Measurements from ENCODE around the gene HSDL2. TPM values are rescaled to one million over a fixed set of nuclear protein-coding genes. Genes with fewer than 3 reads are reported as not detected.
A peak's percentile ranks its signal among the peaks of the same experiment; 100 is the strongest.

HSDL2 gene
- total RNA-seq, 2 experiments from 2014 or later = 24.7 to 30.9 TPM

DNA sequence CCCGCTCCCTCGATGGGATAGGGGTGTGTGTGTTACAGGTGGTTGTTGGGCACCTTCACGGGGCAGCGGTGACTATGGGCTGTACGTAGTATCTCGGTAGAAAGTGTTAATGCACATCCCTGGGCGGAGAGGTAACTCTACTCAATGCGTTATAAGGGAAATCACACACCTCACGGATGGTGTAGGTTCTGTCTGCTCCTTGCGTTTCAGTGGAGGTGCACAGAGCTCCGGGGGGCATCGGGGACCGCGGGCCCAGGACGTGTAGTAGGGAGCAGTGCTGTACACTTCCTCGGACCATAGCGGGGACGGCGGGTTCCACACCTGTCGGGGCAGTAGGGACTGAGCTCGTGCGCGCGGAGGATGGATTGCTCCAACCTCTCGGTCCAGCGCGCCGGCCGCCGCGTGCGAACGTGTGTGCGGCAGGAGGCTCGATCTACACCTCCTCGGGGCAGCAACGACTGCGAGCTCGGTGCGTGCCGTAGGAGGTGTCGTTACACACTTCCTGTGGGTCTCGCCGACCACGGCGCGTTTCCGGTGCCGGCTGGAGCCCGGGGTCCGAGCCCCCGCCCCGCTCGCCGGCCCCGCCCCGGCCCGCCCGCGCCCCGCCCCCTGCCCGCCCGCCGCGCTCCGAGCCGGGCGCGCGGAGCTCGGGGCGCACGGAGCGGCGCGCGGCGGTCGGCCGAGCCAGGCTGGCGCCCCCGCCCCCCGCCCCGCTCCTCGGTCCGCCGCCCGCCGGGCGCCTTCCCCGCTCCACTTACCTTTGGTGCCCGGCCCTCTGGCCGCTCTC lies 106.5 kb downstream of the HSDL2 start, which contains the start of gene KIAA1958:
TSS of gene KIAA1958 (plus strand) at position 607 of the 787 bp plus-strand sequence. CDS start 87,254 bp downstream, outside the sequence.
- peak within 1 kb of the TSS; percentile 95 for H3K27ac Mint-ChIP-seq
- H3K27me3 Mint-ChIP-seq = no peaks in the 10 kb centered on the region
- ATAC-seq (peak; percentile 96), DNase-seq (peak; percentile 94)
- peaks cover 7% of the 10 kb centered on the region for H3K36me3 Mint-ChIP-seq (ENCODE audit: low read depth)
- ChIA-PET CTCF (interaction anchor here (1.0 to 1.8 kb wide), 4 partner anchors 10 to 306 kb away, joined by 3 to 6 read pairs (median 4); partner anchors contain the start of gene HSDL2), POLR2A (interaction anchor here (0.6 to 1.2 kb wide), 4 partner anchors 107 to 309 kb away, joined by 3 to 5 read pairs (median 4); partner anchors contain the start of gene INIP)
- intact Hi-C loops (cut with DNase I, micrococcal nuclease) = loop anchor here (1.0 to 5.0 kb wide), 13 partner anchors 107 to 1004 kb away; partner anchors contain the start of genes INIP (in 2 of the 2), DNAJC25 (in 1 of the 2), ECPAS (in 1 of the 2) and FKBP15 (in 1 of the 2)
- peaks cover 37% of the 10 kb centered on the region for H3K4me1 Mint-ChIP-seq
- peak within 1 kb of the TSS; percentile 95 for H3K4me3 Mint-ChIP-seq
- H3K9me3 Mint-ChIP-seq (ENCODE audit: low read depth) = no peaks in the 10 kb centered on the region

DNA sequence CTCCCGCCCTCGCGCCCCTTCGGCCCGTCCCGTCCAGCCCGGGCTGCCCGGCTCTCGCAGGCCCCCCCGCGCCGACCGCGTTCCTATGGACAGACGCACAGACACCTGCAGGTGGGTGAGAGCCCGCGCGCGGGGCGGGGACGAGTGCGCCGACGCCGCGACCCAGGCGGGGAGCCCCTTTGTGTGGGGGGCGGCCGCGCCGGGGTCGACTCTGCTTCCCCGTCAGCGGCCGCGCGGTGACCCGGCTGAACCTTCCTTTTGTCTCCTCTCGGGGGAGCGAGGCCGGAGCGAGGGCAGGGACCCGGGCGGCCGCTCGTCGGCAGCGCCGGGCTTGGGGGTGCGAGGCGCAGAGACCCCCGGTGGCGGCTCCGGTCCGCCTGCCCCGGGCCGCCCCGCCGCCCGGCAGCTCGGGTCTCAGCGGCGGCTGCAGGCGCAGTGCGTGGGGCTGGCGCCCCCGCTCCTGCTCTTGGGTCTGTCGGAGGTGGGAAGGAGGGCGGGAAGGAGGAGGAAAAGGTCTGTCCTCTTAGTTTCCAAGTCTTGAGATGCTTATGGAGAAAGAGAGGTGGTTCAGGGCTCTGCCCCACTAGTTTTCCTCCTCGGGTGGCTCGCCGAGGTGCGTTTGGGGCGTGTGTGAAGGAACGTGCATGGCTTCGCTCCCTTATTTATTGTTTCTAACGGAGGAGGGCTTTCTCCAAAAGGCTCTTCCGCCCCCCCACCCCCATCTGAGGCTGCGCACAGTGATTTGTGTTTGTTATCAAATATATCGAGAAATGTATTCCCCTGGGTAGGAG lies 107.3 kb downstream of the HSDL2 start:
- DNase-seq = peak; percentile 74
- H3K4me3 Mint-ChIP-seq = peak overlapping the region; percentile 95
- peaks cover 37% of the 10 kb centered on the region for H3K4me1 Mint-ChIP-seq
- H3K27me3 Mint-ChIP-seq = no peaks in the 10 kb centered on the region
- CTCF ChIA-PET = interaction anchor here (1.0 to 1.2 kb wide), 2 partner anchors 210 to 305 kb away, joined by 3 read pairs; no protein-coding TSS in a partner anchor
- peak overlapping the region; percentile 85 for H3K27ac Mint-ChIP-seq
- intact Hi-C loops (cut with DNase I, micrococcal nuclease) = loop anchor here in 1 of 2 experiments (1.0 to 5.0 kb wide), 8 partner anchors 108 to 1005 kb away; partner anchors contain the start of genes DNAJC25, ECPAS, FKBP15 and SLC31A1
- H3K9me3 Mint-ChIP-seq (ENCODE audit: low read depth) = no peaks in the 10 kb centered on the region
- ATAC-seq = peak; percentile 23
- peaks cover 6% of the 10 kb centered on the region for H3K36me3 Mint-ChIP-seq (ENCODE audit: low read depth)
- POLR2A ChIA-PET = interaction anchor here (0.6 to 1.2 kb wide), 4 partner anchors 108 to 310 kb away, joined by 3 to 5 read pairs (median 4); partner anchors contain the start of gene INIP

DNA sequence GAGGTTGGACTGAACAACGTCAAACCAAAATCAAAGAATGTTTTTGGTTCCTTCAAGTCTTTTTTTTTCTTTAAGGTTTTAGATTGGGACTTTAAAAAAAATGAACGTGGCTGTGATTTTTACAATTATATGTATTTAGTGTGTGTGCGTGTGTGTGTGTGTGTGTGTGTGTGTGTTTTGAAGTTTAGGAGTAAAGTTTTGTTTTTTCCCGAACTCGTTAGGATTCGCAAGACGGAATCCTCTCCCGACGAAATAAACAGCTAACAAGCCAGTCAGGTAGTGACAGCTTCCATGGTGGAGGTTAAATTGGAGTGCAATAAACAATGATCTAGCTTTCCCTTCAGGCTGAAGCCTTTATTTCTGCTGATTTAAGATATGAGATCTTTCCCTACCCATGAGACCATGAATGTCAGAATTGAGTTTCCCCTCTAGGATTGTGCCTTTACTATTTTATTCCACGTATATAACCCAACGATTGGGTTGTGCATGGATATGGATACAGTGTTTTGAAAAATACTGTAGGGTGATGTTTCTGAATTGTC lies 108.0 kb downstream of the HSDL2 start:
- H3K36me3 Mint-ChIP-seq (ENCODE audit: low read depth) = peaks cover 9% of the 10 kb centered on the region
- POLR2A ChIA-PET = no interaction called here
- ATAC-seq (no peak), DNase-seq (no peak)
- intact Hi-C loops (cut with DNase I, micrococcal nuclease) = loop anchor here in 1 of 2 experiments (1.0 to 5.0 kb wide), 8 partner anchors 109 to 1006 kb away; partner anchors contain the start of genes DNAJC25, ECPAS, FKBP15 and SLC31A1
- H3K27ac Mint-ChIP-seq = peak overlapping the region; percentile 85
- H3K9me3 Mint-ChIP-seq (ENCODE audit: low read depth) = no peaks in the 10 kb centered on the region
- peaks cover 37% of the 10 kb centered on the region for H3K4me1 Mint-ChIP-seq
- H3K27me3 Mint-ChIP-seq = no peaks in the 10 kb centered on the region
- H3K4me3 Mint-ChIP-seq = peak overlapping the region; percentile 95
- CTCF ChIA-PET = no interaction called here

DNA sequence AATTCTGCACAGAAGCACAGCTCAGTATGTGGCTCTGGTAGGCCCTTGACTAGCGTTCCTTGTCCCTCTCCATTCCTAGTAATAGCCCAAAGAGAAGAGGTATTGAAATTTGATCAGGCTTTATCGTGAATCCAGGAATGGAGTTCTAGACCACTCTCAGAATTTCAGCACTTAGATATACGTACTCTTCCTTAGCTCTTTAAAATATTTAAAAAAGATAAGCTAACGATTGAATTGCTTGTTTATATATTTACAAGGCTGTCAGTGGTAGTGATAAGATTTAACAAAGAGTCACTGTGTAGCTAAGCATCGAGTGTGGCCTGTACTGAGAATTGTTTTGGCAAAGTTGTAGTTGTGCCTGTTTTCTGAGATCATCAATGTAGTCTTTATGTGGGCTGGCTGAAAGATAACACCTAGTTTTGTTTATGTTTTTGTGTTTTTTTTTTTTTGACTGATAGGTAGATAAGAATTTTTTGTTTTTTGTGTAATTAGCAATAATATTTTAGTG lies 109.2 kb downstream of the HSDL2 start:
- Mint-ChIP-seq H3K27me3 (no peaks in the 10 kb centered on the region), H3K27ac (no peak overlapping the region), H3K9me3 (ENCODE audit: low read depth) (peaks cover 9% of the 10 kb centered on the region), H3K4me3 (no peak overlapping the region), H3K36me3 (ENCODE audit: low read depth) (peaks cover 21% of the 10 kb centered on the region), H3K4me1 (peaks cover 37% of the 10 kb centered on the region)
- ChIA-PET CTCF (interaction anchor here (2.0 kb wide), 1 partner anchor 19 kb away, joined by 6 read pairs; no protein-coding TSS in a partner anchor), POLR2A (no interaction called here)
- DNase-seq (no peak), ATAC-seq (no peak)
- intact Hi-C loops (cut with DNase I, micrococcal nuclease) = loop anchor here in 1 of 2 experiments (5.0 kb wide), 3 partner anchors 317 to 1007 kb away; partner anchors contain the start of genes DNAJC25 and ECPAS

DNA sequence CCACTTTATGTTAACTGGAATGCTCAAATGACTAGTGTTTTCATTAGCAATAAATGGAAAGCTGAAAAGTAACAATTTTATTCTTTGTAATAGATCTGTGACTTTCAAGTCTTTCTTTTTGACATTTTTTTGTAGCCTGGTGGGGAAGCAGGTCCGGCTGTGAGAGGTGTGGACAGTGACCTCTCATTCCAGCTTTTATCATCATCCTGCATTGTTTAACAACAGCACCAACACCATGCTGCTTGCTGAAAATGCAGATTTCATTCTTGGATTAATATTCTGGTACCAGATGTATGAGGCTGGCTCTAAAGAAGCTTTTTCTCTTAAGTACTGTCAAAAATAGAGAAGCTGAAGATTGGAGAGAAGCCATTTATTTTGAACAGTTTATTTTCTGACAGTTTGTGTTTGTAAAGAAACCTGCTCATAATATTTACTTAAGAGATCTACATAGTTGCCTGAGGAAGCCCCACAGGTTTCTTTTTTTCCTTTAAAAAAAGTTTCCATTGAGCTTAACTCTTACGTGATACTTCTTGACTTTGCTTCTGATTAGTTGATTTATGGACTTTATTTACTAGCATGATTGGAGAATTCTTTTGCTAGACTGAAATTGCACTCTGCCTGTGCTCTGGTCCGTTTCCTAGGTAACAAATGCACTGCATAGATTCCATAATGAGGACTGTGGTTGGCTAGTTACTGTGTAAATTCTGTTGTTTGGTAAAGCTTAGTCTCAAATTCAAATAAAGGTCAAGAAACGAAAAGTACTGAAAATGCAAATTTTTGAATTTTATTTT lies 110.2 kb downstream of the HSDL2 start:
- CTCF ChIA-PET = interaction anchor here (1.1 to 2.0 kb wide), 3 partner anchors 10 to 47 kb away, joined by 3 to 6 read pairs (median 3); no protein-coding TSS in a partner anchor
- intact Hi-C loops (cut with DNase I, micrococcal nuclease) = loop anchor here in 1 of 2 experiments (5.0 kb wide), 3 partner anchors 318 to 1008 kb away; partner anchors contain the start of genes DNAJC25 and ECPAS
- POLR2A ChIA-PET = no interaction called here
- no peak for ATAC-seq
- H3K36me3 Mint-ChIP-seq (ENCODE audit: low read depth) = peaks cover 29% of the 10 kb centered on the region
- H3K27me3 Mint-ChIP-seq = no peaks in the 10 kb centered on the region
- H3K4me3 Mint-ChIP-seq = no peak overlapping the region
- H3K27ac Mint-ChIP-seq = no peak overlapping the region
- H3K9me3 Mint-ChIP-seq (ENCODE audit: low read depth) = peaks cover 17% of the 10 kb centered on the region
- H3K4me1 Mint-ChIP-seq = peaks cover 36% of the 10 kb centered on the region
- no peak for DNase-seq

- Mint-ChIP-seq H3K27ac (no peak overlapping the region), H3K36me3 (ENCODE audit: low read depth) (peaks cover 31% of the 10 kb centered on the region), H3K4me1 (peaks cover 25% of the 10 kb centered on the region), H3K9me3 (ENCODE audit: low read depth) (peaks cover 20% of the 10 kb centered on the region), H3K4me3 (no peak overlapping the region), H3K27me3 (no peaks in the 10 kb centered on the region)
- intact Hi-C loops (cut with DNase I, micrococcal nuclease) = no loop called here
- no peak for ATAC-seq
- ChIA-PET POLR2A (no interaction called here), CTCF (no interaction called here)
- no peak for DNase-seq
Measured at GRCh38 chr9:112493393-112494137, 113.7 kb downstream of the HSDL2 start.

DNA sequence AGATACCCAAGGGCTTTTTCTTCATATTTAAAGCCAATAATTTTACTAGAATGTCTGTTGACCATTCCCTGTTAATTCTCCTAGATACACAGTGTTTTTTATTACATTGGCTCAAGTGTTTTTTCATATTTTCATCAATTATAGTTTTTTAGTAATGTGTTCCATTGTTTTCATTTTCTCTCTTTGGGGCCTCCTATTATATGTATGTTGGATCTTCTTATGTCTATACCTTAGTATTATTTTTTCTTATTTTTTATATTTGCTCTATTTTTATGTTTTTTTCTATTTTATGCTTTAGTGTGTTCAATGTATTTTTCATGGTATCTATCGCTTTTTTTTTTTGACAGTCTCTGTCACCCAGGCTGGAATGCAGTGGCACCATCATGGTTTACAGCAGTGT lies 114.2 kb downstream of the HSDL2 start:
- Mint-ChIP-seq H3K4me1 (peaks cover 21% of the 10 kb centered on the region), H3K27me3 (no peaks in the 10 kb centered on the region), H3K27ac (no peak overlapping the region), H3K36me3 (ENCODE audit: low read depth) (peaks cover 31% of the 10 kb centered on the region), H3K9me3 (ENCODE audit: low read depth) (peaks cover 20% of the 10 kb centered on the region), H3K4me3 (no peak overlapping the region)
- ATAC-seq = no peak
- CTCF ChIA-PET = interaction anchor here (0.6 kb wide), 1 partner anchor 221 kb away, joined by 3 read pairs; no protein-coding TSS in a partner anchor
- intact Hi-C loops (cut with DNase I, micrococcal nuclease) = no loop called here
- no peak for DNase-seq
- POLR2A ChIA-PET = no interaction called here

DNA sequence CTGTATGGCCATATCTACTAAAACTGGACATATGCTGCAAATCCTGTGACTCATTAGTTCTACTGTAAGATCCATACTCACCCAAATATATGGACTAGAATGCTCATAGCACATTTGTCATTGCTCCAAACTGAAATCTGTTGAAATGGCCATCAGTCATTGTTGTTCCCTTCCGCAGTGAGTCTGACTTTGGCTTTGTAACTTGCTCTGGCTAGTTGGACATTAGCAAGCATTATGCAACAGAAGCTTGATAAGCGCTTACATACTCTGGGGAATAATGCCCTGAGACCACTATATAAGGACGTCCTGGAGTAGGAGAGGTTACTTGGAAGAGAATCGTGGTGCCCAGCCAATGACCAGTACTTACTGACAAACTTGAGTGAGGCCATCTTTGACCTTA lies 115.7 kb downstream of the HSDL2 start:
- H3K9me3 Mint-ChIP-seq (ENCODE audit: low read depth) = peaks cover 20% of the 10 kb centered on the region
- intact Hi-C loops (cut with DNase I, micrococcal nuclease) = no loop called here
- POLR2A ChIA-PET = no interaction called here
- H3K4me1 Mint-ChIP-seq = peaks cover 10% of the 10 kb centered on the region
- no peak overlapping the region for H3K27ac Mint-ChIP-seq
- CTCF ChIA-PET = interaction anchor here (0.7 to 1.5 kb wide), 2 partner anchors 10 to 188 kb away, joined by 3 read pairs; no protein-coding TSS in a partner anchor
- no peak overlapping the region for H3K4me3 Mint-ChIP-seq
- H3K36me3 Mint-ChIP-seq (ENCODE audit: low read depth) = peaks cover 31% of the 10 kb centered on the region
- ATAC-seq = no peak
- no peaks in the 10 kb centered on the region for H3K27me3 Mint-ChIP-seq
- no peak for DNase-seq

DNA sequence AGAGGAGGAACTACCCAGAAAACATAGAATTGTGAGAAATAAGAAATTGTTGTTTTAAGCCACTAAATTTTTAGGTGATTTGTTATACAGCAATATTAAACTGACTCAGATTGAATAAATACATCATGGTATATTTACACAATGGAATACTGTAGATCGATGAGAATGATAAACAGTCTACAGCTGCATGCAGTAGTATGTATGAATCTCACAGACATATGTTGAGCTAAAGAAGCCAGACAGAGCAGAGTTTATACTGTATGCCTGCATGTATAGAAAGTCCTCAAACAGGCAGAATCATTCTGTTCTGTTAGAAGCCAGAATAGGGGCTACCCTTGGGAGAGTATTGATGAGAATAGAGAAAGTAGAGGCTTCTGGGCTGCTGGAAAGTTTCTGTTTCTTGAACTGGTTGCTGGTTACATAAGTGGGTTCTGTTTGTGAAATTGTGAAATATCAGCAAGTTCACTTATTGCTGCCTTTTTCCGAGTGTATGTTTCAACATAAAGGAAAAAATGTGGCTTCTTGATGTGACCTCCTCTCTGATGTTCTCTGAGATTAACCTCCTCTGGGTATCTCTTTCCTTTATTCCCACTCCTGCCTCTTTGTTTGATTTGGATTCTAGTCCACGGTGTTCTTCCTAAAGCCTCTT lies 116.3 kb downstream of the HSDL2 start:
- POLR2A ChIA-PET = no interaction called here
- CTCF ChIA-PET = interaction anchor here (0.9 to 1.5 kb wide), 2 partner anchors 9 to 297 kb away, joined by 3 read pairs; no protein-coding TSS in a partner anchor
- Mint-ChIP-seq H3K27me3 (no peaks in the 10 kb centered on the region), H3K9me3 (ENCODE audit: low read depth) (peaks cover 20% of the 10 kb centered on the region), H3K4me3 (no peak overlapping the region), H3K4me1 (peaks cover 5% of the 10 kb centered on the region), H3K27ac (no peak overlapping the region), H3K36me3 (ENCODE audit: low read depth) (peaks cover 31% of the 10 kb centered on the region)
- intact Hi-C loops (cut with DNase I, micrococcal nuclease) = no loop called here
- ATAC-seq (no peak), DNase-seq (no peak)
